SK-N-SH (cell line): ENCODE measurements around the gene TNS4.

ENCODE experiments used
- CHD2 ChIP-seq: fragments of 150-350 bp; IDR thresholded peaks from 2 replicates; pipeline ENCODE4 v1.6.1; 2018; ENCODE audit warnings: low read length; ENCODE audit not compliant: partially characterized antibody
- EZH2phosphoT487 ChIP-seq: fragments of 200-600 bp; sonication (generic); IDR thresholded peaks from 2 replicates; pipeline ENCODE4 v1.6.1; 2017; ENCODE audit warnings: low read depth, mixed run types, mild to moderate bottlenecking, antibody characterized with exemption, moderate library complexity, borderline replicate concordance
- FOXJ3 ChIP-seq: sonication (generic); formaldehyde crosslinking; IDR thresholded peaks from 2 replicates; pipeline ENCODE4 v1.5.1; 2020; ENCODE audit warnings: mild to moderate bottlenecking, missing genetic modification reagents
- NFIC ChIP-seq: IDR thresholded peaks from 2 replicates; pipeline ENCODE4 v1.4.0; 2012; ENCODE audit warnings: borderline replicate concordance
- POLR2AphosphoS5 ChIP-seq: IDR thresholded peaks from 2 replicates; pipeline ENCODE4 v1.6.1; 2012; ENCODE audit warnings: low read depth, low read length
- SIN3A ChIP-seq: IDR thresholded peaks from 2 replicates; pipeline ENCODE4 v1.6.1; 2012; ENCODE audit warnings: low read depth, mild to moderate bottlenecking, low read length, moderate library complexity, borderline replicate concordance
- SMC3 ChIP-seq: IDR thresholded peaks from 2 replicates; pipeline ENCODE4 v1.6.1; 2012; ENCODE audit warnings: low read depth, low read length, improper control_type of control experiment
- TAF1 ChIP-seq: IDR thresholded peaks from 2 replicates; pipeline ENCODE4 v1.6.1; 2012; ENCODE audit warnings: low read depth, mild to moderate bottlenecking, low read length, moderate library complexity, borderline replicate concordance
- TCF12 ChIP-seq: IDR thresholded peaks from 2 replicates; pipeline ENCODE4 v1.4.0; 2012
- YY1 ChIP-seq: IDR thresholded peaks from 2 replicates; pipeline ENCODE4 v1.4.0; 2012; ENCODE audit warnings: low read depth, mild to moderate bottlenecking
- TF ChIP-seq, protein P1 (sequence below): fragments of 200-600 bp; sonication (generic); IDR thresholded peaks from 2 replicates; pipeline ENCODE4 v1.6.1; 2017; ENCODE audit warnings: antibody characterized with exemption, mild to moderate bottlenecking, moderate library complexity
- TF ChIP-seq, protein P2 (sequence below): IDR thresholded peaks from 2 replicates; pipeline ENCODE4 v1.6.1; 2012; ENCODE audit warnings: mild to moderate bottlenecking, low read depth, low read length, moderate library complexity
- TF ChIP-seq, protein P3 (sequence below): IDR thresholded peaks from 2 replicates; pipeline ENCODE4 v1.4.0; 2012; ENCODE audit warnings: low read depth

DNA sequence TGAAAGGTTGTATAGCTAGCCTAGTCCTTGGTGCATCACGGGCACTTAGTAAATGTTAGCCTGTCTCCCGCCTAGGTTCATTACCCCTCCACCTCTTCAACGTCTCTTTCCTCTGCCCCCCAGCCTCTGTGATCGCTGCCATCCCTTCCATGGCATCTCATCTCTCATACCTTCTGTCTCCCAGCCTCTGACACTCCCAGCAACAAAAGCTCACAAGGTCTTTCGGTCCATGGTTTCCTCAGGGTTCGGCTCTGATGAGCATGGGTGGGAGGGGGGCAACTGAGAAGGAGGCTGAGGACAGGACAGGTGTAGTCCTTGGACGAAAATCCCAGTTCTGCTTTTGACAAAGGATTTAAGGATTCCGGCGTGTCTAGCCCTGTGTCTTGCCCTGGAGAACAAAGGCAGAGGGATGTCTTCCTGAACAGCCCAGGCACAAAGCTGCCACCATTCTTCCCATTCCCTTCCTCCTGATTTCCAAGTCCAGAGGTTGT lies 47.1 kb upstream of the TNS4 start:
- TF ChIP-seq, protein P1, sequence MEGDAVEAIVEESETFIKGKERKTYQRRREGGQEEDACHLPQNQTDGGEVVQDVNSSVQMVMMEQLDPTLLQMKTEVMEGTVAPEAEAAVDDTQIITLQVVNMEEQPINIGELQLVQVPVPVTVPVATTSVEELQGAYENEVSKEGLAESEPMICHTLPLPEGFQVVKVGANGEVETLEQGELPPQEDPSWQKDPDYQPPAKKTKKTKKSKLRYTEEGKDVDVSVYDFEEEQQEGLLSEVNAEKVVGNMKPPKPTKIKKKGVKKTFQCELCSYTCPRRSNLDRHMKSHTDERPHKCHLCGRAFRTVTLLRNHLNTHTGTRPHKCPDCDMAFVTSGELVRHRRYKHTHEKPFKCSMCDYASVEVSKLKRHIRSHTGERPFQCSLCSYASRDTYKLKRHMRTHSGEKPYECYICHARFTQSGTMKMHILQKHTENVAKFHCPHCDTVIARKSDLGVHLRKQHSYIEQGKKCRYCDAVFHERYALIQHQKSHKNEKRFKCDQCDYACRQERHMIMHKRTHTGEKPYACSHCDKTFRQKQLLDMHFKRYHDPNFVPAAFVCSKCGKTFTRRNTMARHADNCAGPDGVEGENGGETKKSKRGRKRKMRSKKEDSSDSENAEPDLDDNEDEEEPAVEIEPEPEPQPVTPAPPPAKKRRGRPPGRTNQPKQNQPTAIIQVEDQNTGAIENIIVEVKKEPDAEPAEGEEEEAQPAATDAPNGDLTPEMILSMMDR, result no peak
- no peak for TF ChIP-seq YY1
- TF ChIP-seq EZH2phosphoT487, result no peak
- no peak for TF ChIP-seq TCF12
- TF ChIP-seq SMC3, result no peak
- no peak for TF ChIP-seq POLR2AphosphoS5
- TF ChIP-seq, protein P2, sequence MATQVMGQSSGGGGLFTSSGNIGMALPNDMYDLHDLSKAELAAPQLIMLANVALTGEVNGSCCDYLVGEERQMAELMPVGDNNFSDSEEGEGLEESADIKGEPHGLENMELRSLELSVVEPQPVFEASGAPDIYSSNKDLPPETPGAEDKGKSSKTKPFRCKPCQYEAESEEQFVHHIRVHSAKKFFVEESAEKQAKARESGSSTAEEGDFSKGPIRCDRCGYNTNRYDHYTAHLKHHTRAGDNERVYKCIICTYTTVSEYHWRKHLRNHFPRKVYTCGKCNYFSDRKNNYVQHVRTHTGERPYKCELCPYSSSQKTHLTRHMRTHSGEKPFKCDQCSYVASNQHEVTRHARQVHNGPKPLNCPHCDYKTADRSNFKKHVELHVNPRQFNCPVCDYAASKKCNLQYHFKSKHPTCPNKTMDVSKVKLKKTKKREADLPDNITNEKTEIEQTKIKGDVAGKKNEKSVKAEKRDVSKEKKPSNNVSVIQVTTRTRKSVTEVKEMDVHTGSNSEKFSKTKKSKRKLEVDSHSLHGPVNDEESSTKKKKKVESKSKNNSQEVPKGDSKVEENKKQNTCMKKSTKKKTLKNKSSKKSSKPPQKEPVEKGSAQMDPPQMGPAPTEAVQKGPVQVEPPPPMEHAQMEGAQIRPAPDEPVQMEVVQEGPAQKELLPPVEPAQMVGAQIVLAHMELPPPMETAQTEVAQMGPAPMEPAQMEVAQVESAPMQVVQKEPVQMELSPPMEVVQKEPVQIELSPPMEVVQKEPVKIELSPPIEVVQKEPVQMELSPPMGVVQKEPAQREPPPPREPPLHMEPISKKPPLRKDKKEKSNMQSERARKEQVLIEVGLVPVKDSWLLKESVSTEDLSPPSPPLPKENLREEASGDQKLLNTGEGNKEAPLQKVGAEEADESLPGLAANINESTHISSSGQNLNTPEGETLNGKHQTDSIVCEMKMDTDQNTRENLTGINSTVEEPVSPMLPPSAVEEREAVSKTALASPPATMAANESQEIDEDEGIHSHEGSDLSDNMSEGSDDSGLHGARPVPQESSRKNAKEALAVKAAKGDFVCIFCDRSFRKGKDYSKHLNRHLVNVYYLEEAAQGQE, result no peak
- no peak for TF ChIP-seq SIN3A
- TF ChIP-seq TAF1, result no peak
- TF ChIP-seq CHD2, result no peak
- no peak for TF ChIP-seq FOXJ3 (CRISPR knock-in tag)
- TF ChIP-seq, protein P3, sequence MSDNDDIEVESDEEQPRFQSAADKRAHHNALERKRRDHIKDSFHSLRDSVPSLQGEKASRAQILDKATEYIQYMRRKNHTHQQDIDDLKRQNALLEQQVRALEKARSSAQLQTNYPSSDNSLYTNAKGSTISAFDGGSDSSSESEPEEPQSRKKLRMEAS, result no peak
- no peak for TF ChIP-seq NFIC
